ENCODE data around the gene CDH13. TPM values are rescaled to one million over a fixed set of nuclear protein-coding genes. Genes with fewer than 3 reads are reported as not detected.

CDH13 gene
- total RNA-seq, 1 experiment from 2014 or later, result 2.1 TPM

DNA sequence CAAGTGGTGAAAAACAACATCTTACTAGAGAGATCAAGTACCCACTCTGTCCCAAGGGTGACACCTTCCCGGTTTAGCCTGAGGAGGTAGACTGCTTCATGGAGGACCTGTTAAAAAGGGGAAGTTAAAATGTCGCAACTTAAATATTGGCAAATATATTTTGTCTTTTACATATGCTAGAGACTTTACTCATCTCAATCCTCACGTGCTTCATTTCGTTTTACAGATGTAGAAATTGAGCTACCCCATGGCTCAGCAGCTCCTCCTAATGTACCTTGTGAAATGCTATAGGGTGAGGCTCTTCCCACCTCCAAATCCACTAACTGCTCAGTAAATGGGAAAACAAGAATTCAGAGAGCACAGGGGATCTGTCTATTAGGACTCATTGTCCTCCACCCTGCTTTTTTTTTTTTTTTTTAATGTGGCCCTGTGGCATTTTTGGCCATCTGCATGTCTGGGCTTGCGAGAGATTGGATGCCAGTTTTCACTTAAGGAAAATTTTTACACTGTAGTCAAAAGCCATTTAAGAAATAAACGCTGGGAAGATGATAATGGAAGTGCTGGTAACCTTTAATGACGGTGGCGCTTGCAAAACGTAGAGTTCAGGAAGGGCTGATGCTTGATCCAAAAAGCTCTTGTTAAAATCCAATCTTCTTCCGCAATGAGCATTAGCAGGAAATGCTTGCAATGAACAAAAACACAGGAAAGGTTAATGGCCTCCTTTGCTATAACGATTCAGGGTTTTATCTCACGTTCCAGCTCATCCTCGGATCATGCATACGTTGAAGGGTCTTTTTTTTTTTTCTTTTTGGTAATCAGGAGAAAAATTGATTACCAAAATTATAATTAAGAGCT, 1220.8 kb downstream of the CDH13 start:
- POLR2A ChIA-PET (ENCODE audit: low non-redundant PET), result interaction anchor here (0.5 kb wide), 1 partner anchor 41 kb away, joined by 3 read pairs; no protein-coding TSS in a partner anchor
- H3K27me3 ChIP-seq (replicated peaks; ENCODE audit: insufficient read depth, low read depth, low read length, poor library complexity), result no peaks in the 10 kb centered on the region

DNA sequence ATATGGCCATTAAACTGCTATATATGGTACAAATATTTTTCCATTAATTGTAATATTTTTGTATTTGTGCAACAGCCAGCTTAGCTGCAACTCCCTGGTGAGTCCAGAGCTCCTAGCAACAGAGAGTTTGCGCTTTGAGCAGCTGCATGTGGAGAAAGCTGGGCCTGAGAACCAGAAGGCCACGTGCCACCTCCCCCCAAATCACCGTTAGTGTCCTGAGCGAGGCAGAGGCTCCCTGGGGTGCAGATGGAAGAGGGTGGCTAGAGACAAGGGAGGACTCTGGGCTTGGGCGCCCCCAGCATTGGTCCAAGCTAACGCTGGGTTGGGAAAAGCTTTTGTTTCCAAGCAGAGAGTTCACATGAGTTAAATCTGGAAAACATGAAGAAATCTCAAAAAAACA, 1222.7 kb downstream of the CDH13 start:
- no peaks in the 10 kb centered on the region for H3K9me3 ChIP-seq (ENCODE audit: low read depth, low read length, poor library complexity, severe bottlenecking)
- CTCF ChIA-PET, result interaction anchor here (0.6 kb wide), 1 partner anchor 44 kb away, joined by 3 read pairs; no protein-coding TSS in a partner anchor
- H3K4me3 ChIP-seq (ENCODE audit: low read depth, low read length, poor library complexity, severe bottlenecking), result no peak overlapping the region
- no peak for DNase-seq (ENCODE audit: low spot score)
- no peak overlapping the region for H3K27ac ChIP-seq (ENCODE audit: low read depth, low read length, poor library complexity, severe bottlenecking)
- no TSS peak for BruUV-seq (replicated peaks)
- intact Hi-C loops (cut with micrococcal nuclease; ENCODE audit: unreplicated experiment), result no loop called here
- no peaks in the 10 kb centered on the region for H3K4me1 ChIP-seq (ENCODE audit: insufficient read depth, low read length, poor library complexity, severe bottlenecking)
- no peak for TF ChIP-seq EZH2 (IDR thresholded peaks at IDR 0.05; ENCODE audit: borderline replicate concordance, low read depth, low read length, poor library complexity, severe bottlenecking)
- TF ChIP-seq, protein P1, sequence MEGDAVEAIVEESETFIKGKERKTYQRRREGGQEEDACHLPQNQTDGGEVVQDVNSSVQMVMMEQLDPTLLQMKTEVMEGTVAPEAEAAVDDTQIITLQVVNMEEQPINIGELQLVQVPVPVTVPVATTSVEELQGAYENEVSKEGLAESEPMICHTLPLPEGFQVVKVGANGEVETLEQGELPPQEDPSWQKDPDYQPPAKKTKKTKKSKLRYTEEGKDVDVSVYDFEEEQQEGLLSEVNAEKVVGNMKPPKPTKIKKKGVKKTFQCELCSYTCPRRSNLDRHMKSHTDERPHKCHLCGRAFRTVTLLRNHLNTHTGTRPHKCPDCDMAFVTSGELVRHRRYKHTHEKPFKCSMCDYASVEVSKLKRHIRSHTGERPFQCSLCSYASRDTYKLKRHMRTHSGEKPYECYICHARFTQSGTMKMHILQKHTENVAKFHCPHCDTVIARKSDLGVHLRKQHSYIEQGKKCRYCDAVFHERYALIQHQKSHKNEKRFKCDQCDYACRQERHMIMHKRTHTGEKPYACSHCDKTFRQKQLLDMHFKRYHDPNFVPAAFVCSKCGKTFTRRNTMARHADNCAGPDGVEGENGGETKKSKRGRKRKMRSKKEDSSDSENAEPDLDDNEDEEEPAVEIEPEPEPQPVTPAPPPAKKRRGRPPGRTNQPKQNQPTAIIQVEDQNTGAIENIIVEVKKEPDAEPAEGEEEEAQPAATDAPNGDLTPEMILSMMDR (conservative IDR thresholded peaks at IDR 0.05; ENCODE audit: low read depth, low read length), result no peak
- H3K27me3 ChIP-seq (replicated peaks; ENCODE audit: insufficient read depth, low read depth, low read length, poor library complexity), result no peaks in the 10 kb centered on the region
- POLR2A ChIA-PET (ENCODE audit: low non-redundant PET), result no interaction called here
- H3K36me3 ChIP-seq (ENCODE audit: insufficient read depth, low read length, poor library complexity, severe bottlenecking), result no peaks in the 10 kb centered on the region

More for the DNA sequence above, 1220.8 kb downstream of the CDH13 start:
- H3K36me3 ChIP-seq (ENCODE audit: insufficient read depth, low read length, poor library complexity, severe bottlenecking), result no peaks in the 10 kb centered on the region
- no peak overlapping the region for H3K27ac ChIP-seq (ENCODE audit: low read depth, low read length, poor library complexity, severe bottlenecking)
- CTCF ChIA-PET, result interaction anchor here (0.7 kb wide), 1 partner anchor 151 kb away, joined by 4 read pairs; no protein-coding TSS in a partner anchor
- intact Hi-C loops (cut with micrococcal nuclease; ENCODE audit: unreplicated experiment), result no loop called here
- no TSS peak for BruUV-seq (replicated peaks)
- H3K9me3 ChIP-seq (ENCODE audit: low read depth, low read length, poor library complexity, severe bottlenecking), result no peaks in the 10 kb centered on the region
- no peaks in the 10 kb centered on the region for H3K4me1 ChIP-seq (ENCODE audit: insufficient read depth, low read length, poor library complexity, severe bottlenecking)
- H3K4me3 ChIP-seq (ENCODE audit: low read depth, low read length, poor library complexity, severe bottlenecking), result no peak overlapping the region
- no peak for DNase-seq (ENCODE audit: low spot score)
- TF ChIP-seq, protein P1 (conservative IDR thresholded peaks at IDR 0.05; ENCODE audit: low read depth, low read length), result no peak
- TF ChIP-seq EZH2 (IDR thresholded peaks at IDR 0.05; ENCODE audit: borderline replicate concordance, low read depth, low read length, poor library complexity, severe bottlenecking), result no peak

Small RNA genes lying within 50 kb of the gene (microRNA-seq; reads per million reads assigned to microRNA genes)
- gene MIR3182 (not detected), gene MIR8058 (not detected)

Measured in A673 (cell line).